ENCODE data around the gene CLEC4F.

DNA sequence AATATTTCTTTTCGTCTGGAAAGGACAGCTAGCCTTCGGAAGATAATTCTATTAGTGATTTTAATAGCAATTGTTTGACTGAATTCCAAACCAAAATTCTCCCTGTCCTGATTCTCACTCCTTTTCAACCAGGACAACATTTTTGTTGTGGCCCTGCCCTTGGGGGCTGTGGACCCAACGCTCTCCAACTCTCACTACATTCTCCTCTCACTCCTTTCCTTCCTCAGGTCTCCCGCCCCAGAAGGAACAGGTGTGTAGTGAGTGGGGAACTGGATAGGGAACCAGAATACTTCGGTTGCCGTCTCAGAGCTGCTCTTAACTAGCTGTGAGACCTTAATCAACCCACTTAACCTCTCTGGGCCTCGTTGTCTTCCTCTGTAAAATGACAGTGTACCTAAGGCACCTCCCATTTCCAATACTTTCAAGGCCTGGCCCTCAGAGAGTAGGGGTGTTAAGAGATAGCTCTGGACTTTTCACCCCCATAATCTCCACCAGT, 51.8 kb downstream of the CLEC4F start:
- TF ChIP-seq, protein P1, sequence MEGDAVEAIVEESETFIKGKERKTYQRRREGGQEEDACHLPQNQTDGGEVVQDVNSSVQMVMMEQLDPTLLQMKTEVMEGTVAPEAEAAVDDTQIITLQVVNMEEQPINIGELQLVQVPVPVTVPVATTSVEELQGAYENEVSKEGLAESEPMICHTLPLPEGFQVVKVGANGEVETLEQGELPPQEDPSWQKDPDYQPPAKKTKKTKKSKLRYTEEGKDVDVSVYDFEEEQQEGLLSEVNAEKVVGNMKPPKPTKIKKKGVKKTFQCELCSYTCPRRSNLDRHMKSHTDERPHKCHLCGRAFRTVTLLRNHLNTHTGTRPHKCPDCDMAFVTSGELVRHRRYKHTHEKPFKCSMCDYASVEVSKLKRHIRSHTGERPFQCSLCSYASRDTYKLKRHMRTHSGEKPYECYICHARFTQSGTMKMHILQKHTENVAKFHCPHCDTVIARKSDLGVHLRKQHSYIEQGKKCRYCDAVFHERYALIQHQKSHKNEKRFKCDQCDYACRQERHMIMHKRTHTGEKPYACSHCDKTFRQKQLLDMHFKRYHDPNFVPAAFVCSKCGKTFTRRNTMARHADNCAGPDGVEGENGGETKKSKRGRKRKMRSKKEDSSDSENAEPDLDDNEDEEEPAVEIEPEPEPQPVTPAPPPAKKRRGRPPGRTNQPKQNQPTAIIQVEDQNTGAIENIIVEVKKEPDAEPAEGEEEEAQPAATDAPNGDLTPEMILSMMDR (conservative IDR thresholded peaks at IDR 0.05; ENCODE audit: low read depth, low read length) = no peak
- no peak for TF ChIP-seq EZH2 (IDR thresholded peaks at IDR 0.05; ENCODE audit: low read length, unreplicated experiment)
